GM19397 (cell line): ENCODE measurements around the gene COL4A1.

Source experiments
- ATAC-seq: cut with Tn5 transposase; IDR thresholded peaks from one replicate; pipeline ENCODE4 v1.9.1; 2021; ENCODE audit warnings: mild to moderate bottlenecking, moderate library complexity; ENCODE audit not compliant: unreplicated experiment

COL4A1 gene

DNA sequence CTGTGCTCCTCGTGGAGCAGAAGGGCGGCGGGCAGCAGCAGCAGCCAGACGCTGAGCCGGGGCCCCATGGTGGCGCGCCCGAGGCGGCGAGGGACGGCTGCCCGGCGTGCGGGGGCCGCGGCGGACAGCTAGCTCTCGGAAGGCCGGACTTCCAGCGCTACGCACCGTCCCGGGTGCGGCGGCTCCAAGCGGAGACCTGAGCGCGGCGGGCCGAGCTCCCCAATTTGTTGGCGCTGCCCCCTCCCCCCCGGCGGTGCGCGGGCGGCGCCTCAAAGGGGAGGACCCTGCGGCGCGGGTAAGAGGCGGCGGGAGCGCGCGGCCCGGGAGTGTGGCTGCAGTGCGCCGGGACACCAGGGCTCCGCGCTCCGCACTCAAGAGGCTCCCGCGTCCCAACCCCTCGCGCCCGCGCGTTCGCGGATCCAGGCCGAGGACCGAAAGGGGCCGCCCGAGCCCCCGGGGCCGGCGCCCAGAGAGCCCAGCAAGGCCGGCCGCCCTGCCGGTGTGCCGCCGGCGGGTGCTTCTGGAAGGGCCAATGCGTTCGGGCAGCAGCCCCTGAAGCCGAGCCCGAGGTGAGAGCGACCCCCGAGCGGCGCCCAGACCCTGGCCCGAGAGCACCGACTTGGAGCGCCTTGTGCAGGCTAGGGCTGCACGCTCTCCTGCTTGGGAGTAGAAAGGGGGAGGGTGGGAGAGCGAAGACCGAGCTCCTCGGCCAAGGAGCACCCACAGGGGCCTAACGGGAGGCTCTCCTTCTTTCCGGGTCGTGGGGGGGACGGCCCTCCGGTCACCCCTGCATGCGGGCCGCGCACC lies at the start of gene COL4A1, which contains the start of gene COL4A2:
Gene COL4A1 (minus strand): TSS at position 198 of the 807 bp plus-strand sequence. CDS start 130 bp downstream, at position 68.
Gene COL4A2 (plus strand): TSS at position 325 of the 807 bp plus-strand sequence. CDS start 620 bp downstream, outside the sequence.
- ATAC-seq = no peak

DNA sequence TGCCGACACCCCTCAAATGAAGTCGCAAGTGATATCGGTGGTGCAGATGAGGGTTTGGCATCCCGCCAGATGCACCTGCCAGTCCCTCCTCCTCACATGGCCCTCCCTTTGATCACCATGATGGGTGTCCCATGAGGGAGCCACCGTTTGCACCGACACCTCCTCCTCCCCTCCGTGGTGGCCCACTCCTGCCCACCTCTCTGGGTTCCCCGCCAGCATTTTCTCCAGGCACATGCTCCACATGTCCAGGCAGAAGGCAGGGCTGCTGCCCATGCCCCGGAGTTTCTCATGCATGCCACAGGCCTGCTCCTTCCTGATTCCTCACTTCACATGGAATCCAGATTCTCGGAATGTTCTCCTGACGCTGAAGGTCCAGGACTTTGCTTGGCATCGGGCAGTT lies 49.4 kb upstream of the COL4A1 start:
- no peak for ATAC-seq

DNA sequence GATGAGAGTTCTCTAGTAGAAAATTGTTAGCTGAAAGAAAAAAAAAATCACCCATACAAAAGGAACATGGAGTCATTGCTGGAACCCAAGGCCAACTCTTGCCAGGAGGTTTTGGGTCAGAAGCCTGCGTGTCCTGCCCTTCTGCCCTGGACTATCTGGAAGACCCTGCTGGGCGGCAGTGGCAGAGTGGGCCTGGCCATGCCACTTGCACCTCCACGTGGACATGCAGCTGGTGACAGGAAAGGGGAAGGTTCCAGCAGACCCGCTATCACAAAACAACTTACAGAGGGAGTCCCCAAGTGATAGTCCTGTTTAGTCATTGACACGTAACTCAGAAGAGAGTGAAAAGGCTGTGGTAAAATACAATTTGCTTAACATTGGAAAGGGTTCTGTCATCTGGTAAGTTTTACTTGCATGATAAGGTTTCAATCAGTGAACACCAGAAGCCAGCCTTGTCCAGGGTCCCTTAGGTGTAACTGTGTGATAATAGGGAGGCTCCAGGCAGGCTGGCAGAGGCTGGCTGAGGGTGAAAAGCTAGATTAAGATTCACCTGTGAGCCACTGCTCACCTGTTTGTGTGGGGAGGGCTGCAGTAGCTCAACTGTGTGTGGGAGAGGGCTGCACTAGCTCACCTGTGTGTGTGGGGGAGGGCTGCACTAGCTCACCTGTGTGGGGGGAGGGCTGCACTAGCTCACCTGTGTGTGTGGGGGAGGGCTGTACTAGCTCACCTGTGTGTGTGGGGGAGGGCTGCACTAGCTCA lies 47.9 kb upstream of the COL4A1 start:
- ATAC-seq = no peak

DNA sequence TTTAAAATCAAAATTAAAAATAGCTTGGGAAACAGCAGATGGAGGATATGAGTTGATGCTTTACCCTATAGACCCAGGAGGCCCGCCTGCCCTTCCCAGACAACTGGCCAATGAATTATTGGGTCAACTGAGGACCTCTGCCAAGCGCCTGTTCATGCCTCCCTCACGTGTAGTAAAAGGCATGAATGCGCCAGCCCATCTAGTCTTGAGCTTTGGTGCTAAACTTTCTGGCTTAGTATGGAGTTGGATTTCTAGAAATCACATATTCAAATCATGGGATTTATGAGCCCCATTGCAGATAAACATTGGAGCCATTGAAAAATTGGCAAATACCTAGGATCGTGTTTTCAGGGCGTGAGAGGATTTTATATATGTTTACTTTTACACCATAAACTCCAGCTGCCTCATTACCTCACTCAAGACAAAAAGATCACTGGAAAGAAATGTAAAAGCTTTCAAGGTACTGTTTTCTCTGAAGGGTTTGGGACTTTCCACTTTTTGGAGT lies 47.2 kb upstream of the COL4A1 start:
- no peak for ATAC-seq

DNA sequence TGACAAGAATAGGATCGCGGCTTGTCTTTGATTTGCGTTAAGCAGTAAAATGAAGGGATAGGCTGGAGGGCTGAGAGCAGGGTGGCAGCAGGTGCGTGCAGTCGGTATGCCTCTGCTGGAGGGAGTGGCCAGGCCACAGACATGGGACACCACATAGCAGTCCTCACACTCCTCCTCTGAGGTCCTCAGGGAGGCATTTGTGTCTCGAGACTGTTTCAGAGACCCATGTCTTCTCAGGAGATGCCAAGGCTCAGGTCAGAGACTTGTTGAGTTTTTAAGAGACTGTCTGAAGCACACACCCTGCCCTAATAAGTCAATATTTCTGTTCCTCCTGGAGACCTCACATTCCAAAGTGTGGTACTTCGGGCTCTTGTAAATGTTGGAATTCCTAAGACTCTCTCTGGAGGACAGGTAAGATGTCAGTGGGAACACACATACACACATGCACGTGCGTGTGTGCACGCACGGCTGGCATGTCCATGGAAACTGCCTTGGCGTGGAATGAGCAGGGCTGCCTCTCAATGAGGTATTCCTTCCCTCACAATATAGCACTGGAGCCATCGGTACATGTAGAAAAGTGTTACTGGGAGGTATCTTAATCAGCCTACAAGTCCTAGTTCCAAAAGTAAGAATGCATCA lies 46.5 kb upstream of the COL4A1 start:
- no peak for ATAC-seq

DNA sequence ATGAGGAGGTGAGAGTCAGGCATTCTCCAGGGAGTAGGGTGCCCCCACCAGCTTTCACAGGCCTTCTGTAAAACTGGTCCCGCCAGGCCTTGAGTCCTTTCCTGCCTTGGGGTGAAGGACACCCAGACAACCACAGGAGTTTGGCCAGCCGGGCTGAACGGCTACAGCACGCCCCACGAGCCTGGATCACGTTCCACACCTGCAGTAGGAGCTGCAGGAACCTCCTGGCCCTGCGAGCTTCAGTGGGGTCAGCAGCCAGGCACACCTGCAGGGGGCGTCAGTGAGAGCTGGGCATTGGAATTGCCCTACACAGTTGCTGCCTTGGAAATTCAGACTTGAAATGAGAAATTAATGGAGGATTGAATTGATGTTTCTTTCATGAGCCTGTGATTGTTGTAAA lies 45.8 kb upstream of the COL4A1 start:
- ATAC-seq = no peak

DNA sequence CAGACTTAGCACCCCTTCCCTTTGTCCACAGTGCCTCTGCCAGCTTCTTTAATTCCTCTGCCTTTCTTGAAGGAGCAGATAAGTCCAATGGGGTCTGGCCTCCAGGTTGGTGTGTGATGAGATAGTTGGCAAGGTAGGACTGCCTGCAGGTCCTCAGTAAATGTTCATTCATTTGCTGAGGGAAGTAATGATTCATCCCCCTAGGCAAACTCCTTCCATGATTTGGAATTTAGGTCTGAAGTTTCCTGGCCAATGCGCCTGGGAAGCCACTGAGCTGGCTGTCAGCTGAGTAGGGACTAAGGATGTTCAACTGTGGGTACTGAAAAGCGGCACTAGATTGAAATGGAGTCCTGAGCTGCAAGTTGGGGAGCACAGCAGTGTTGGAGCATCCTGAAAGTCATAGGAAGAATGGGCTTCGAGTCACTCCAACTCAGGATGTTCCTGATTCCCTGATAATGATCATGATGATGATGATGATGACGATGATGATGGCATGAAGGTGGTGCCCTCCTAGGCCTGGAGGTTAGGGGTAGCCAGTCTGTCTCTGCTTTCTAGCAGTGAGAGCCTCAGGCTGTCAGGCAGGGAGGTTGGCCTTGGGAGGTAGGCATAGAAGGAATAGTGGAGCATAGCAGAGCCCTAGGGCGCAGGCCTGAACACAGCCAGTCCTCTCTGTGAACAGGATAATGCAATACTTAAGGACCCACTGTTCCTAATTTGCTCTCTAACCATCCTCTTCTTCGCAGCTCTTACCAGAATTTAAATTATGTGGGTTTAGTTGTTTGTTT lies 44.9 kb upstream of the COL4A1 start:
- no peak for ATAC-seq

DNA sequence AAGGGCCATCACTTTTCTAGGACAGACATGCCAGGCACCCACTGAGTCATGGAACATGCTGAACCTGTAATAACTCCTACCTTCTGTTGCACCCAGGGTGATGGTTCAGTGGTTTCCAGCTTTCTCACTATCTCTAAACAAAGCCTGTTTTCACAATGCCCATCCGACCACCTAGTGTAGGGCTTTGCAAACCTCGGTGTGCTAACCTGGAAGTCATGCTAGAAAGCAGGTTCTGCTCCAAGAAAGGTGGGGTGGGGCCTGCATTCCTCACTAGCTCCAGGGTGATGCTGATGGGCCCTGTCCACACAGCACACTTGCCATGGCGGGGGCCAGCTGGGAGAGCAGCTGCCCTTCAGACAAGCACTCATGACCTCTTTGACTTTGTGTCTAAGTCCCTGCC lies 43.6 kb upstream of the COL4A1 start:
- no peak for ATAC-seq

DNA sequence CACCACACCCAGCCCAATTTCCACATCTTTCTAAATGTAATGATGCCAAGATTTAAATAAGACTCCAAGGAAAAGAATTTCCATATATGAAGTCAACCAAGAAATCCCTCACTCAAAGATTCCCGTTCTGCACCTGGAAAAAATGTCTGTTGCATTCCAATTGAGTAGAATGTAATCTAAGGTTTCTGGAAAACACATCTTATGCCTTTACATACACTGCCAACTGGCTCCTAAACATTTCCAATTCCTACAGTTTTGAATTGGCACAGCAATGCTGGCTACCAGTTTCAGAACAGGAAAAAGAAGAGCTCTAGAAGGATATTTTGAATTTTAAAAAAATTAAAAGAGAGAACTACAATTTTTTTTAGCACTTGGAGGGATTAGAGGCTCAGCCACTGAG lies 43.1 kb upstream of the COL4A1 start:
- no peak for ATAC-seq

DNA sequence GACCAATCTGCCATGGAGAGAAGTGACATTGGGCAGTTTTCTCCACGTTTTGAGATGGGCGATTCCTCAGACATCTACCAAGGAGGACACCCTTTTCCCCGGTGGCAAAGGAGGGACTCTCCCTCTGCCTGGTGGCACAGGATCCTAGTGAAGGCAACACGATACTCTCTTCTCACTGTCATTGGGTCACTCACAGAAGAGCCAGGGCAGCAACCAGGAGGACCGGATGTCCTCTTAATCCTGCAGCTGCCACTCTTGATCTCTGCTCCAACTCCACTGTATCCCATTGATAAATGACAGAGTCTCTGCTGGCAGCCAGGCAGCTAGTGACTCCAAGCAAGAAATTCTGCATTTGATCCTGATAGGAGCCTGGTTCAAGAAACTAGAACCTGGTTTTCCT lies 42.3 kb upstream of the COL4A1 start:
- no peak for ATAC-seq

DNA sequence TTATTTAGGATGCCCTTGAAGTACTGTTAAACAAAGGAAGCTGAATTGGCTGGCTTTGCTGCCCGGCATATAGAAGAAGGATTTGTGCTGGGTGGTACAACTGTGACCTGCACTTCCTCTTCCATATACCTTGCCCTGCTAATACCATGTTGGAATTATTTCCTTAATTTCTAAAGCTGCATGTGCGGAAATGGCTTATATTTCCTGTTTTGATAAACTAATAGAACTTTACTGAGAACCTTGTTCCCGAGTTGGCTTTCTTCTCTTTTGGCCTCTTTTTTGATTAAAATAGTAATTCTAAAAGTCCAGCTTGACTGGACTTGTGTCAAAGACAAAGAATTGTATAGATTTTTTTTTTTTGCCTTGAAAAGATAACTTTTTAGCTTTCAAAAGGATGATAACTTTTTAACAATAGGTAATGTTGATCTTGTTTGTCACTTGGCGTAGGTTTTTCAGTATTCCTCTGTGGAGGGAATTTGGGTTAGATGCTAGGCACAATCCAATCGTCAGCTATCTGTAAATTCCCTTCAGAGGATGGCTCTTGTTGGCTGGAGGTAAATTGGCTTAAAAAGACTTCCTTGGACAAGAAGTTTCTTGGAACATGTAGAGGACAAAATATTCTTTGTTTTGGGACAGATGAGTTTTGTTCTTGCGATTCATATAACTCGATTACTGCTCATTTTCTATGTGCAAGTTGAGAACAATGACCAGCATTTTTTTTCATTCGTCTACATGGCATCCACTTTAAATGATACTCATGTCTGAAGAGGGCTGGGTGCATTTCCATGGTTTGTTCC lies 41.5 kb upstream of the COL4A1 start:
- ATAC-seq = no peak

DNA sequence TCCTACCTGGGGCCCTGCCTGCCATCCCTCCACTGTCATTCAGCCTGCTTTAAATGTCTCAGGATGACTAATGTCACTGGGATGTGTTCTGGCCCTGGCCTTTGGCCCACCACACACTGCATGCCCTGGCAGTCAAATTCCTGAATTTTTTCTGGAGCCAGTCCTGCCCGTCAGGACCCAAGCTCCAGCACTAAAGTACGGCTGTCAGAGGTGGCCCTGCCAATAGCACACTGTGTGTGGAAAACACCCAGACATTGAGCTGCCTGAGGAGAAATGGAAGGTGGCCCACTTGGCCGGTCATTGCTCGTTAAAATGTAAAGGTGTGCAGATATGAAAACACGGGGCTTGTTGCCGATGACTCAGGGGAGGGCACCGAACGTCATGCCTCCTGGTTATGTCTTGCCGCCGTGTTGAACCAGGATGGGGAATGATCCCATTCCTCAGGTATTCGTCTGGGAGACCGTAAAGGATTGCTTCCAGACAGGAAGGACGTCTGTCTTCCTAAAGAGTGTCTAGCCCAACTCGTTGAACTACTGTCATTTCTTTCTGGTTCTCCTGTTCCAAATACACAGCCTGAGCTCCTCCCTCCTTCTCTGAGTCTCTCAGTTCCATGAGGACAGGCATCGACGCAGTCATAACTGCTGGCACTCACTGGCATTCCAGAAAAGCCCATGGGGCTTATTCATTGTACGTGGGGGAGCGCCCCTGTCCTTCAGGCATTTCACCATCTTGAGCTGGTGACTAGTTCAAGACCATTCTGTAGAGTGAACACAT lies 40.8 kb upstream of the COL4A1 start:
- ATAC-seq = no peak

DNA sequence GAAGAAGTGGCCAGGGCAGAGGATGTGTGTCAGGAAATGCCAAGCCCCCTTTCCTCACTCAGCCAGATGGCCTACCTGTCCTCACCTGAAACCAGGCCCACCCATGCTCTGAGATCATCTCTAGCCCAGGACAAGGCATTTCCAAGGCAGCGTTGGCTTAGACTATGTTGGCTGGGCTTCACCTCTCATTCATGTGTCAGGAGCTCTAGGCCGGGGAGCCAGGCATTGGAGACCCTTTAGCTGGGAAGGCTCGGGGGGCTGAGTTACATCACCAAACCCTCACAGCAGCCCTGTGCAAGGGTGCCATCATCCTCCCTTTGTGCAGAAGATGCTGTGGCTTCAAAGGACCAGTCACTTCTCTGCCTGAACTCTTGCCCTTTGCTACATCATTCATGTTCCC lies 40.1 kb upstream of the COL4A1 start:
- ATAC-seq = no peak

DNA sequence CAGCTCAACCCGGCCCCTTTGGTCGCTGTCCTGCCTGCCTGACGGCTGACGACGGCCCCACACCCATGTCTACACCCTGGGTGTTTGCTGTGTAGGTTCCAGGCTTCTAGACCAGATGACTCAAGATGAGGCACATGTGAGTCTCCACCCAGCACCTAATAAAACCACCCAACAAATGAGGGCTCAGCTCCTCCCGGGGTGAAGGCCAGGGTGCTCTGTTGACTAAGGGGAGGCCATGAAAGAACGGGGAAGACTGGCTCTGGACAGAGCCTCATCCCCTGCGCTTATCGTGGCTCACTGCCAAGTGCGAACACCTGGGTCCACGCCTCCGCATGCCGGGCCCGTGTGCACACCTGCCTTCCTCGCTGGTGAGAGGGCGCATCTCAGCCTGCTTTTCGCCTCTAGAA lies 39.7 kb upstream of the COL4A1 start:
- no peak for ATAC-seq

DNA sequence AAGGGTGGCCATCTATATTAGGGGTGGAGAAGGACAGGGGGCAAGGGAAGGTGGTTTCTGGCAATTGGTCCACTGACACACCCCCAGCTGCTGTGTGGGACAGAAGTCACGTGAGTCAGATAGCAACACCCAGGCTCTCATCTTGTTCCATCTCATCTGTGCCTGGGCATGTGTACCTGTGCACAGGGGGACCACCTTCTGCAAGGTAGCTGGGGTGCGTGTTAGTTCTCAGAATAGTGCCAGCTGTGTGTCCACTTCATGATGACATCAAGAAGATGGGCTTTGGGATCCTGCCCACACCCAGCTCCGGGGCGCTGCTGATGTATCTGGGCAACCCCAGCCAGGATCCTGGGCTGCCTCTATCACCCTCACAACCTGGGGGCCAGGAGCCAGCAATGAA lies 38.7 kb upstream of the COL4A1 start:
- ATAC-seq = no peak

DNA sequence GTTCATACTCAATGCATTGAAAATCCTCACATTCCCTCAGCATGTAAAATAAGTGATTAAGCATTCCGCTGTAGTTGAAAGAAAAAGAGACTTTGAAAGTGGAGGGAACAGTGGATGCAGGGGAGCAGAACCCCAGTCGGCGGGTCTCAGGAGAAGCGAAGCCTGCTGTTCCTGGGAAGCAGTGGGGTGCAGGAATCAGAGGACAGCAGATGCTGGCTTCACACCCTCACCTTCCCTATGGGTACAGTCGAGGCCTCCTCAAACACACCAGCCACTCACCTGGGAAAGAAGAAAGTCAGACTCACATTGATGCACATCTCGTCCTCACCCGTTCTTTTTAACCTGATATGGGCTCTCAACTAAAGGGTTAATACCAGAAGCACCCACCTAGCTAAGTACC lies 38.3 kb upstream of the COL4A1 start:
- no peak for ATAC-seq

DNA sequence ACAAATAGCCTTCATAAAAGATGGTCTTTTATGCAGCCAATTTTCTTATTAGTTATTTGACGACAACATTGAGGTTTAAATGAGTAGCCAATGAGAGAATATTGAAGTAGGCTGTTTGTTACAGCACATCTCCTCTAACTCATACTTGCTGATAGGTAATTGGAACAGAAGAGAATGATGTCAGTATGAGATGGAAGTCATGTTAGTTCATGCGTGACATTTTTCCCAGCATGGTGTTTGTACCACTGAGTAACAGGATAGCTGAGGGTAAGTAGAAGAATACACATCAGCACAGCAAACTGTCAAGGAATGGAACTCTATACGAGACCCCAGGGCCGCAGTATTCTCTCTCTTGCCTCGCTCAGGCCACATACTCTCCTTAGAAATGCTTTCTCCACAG lies 37.4 kb upstream of the COL4A1 start:
- ATAC-seq = no peak

DNA sequence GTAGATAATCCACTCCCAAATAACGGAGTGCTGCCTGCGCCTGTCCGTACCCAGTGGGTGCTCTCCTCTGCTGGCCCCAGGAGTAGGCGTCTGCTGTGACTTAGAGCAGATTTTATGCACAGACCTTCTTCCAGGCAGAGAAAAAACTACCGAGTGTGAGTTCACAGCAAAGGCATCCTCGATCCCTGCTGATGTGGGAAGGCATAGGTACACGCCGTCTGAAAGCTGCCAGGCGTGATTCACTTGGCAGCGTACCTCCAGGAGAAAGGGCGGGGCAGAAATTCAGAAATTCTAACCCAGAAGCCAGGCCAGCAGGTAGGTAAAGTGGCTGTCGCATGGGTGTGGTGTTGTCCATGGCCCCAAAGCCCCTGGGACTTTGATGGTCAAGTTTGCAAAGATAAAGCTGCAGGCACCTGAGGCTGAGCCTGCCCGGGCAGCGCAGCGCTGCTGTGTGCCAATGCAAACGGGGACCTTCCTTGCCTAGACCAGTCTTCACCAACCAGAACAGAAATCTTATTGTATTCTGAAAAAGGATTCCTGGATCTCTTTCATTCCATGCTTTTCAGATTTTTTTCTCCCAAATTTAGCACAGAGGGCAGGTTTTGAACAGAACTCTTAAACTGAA lies 36.4 kb upstream of the COL4A1 start:
- ATAC-seq = no peak

DNA sequence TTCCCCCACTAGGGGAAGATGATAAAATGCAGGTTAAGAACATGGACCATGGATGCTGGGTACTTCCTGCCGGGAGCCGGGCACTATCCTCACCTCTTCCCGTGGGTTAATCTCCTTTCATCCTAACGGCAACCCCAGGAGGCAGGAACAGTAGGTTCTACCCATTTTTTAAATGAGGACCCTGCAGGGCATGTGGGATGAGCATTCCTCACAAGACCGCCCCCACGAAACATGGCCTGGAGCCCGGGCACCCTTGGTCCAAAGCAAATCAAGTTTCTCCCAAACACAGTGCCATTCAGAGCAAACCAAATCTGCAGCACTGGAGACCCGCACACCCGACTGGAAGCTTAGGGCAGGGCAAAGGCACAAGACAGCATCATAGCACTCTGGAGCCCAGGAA lies 35.5 kb upstream of the COL4A1 start:
- no peak for ATAC-seq
